NCI-H1930 (cell line): ENCODE data around the gene CBX1.

Experiments
- DNase-seq, 2 experiments: peaks; one replicate each; lab custom pipeline; 2025; lab: John Stamatoyannopoulos, UW

The CBX1 gene

DNA sequence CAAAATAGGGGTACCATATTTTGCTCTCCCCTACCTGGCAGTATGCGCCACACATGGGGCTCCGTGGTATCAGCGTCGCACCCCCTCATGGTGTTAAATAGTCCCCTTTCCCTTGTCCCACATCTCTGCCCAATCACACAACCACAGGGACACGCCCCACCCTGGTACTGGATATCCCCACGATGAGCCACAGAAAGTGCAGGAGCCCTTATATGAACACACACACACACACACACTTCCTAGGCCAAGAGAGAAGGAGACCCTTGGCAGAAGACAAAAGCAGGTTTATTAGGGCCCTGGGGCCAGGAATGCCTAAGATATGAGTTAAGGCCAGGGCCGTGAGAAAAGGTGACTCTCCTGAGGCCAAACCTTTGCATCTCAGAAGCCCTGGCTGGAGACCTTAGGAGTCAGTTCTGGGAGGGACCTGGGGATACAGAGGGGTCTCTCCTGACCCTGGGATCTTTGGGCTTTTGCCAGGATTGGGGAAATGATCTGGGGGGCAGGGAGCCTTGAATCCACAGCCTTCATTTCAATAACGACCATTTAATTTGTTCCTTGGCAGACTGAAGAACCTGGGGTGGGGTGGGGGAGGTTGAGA is 75.3 kb downstream of the CBX1 start:
- no peak for DNase-seq

DNA sequence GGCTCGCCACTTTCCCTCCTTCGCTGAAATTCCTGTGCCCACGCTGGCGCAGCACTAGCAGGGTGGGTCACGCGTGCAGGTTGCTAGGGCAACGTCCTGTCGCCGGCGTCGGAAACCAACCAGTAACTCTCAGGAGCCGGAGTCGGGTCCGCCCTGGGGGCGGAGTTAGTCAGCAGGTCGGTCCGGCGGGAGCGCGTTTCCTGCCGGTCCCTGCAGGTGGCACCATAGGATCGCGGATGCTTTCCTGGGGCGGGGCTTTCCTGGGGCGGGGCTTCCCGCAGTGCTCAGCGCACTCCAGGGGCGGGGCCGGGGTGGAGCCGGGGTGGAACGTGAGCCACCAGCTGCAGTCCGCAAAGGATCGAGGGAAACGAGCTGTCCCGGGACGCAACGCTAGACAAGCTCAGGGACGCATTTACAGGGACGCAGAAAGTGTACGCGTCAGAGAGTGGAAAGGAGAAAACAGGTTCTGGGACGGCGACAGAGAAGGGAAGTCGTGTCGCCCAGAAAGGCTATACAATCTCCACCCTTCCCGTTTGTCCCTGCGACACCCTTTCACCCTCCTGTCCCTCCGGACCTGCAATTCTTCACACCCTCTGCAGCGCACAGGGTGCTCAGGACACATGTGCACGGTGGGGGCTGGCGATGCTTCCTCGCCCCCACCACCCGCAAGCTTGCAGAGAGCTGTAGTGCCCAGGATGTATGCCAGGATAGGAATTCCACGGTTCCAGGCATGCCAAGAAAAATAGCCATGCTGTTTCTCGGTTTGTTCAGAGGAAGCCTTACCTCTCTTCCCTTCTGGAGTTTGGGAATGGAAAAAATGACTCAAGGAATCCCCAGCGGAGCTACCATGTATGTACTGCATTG is 76.0 kb downstream of the CBX1 start:
- DNase-seq = peak; percentile 94 to 95

GRCh38 chr17:48024149-48025039 is 76.9 kb downstream of the CBX1 start:
- DNase-seq = peak in 1 of 2 experiments; percentile 31

- DNase-seq = peak; percentile 74 to 81
These were observed 77.7 kb downstream of the CBX1 start for GRCh38 chr17:48023400-48024148.

GRCh38 chr17:48022901-48023300 is 78.4 kb downstream of the CBX1 start:
- DNase-seq = no peak

DNA sequence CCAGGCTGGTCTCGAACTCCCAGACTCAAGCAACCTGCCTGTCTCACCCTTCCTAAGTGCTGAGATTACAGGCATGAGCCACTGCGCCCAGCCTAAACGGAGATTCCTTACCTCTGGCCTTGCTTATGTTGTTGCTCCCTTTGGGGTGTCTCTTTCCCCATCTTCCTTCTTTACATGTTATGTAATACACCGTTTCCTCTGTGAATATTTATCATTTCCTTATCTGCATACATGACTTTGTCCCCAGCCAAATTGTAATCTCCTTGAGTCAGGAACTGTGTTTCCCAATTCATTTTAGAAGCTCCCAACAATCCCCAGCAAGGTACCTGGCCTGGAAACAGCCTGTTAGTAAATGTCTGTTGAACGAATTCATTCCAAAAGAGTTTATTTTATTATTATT is 79.3 kb downstream of the CBX1 start:
- no peak for DNase-seq
